ENCODE results near the gene RSF1.

Gene RSF1

GRCh38 chr11:77749232-77749631 is 71.3 kb downstream of the RSF1 start:
- no peak for DNase-seq

DNA sequence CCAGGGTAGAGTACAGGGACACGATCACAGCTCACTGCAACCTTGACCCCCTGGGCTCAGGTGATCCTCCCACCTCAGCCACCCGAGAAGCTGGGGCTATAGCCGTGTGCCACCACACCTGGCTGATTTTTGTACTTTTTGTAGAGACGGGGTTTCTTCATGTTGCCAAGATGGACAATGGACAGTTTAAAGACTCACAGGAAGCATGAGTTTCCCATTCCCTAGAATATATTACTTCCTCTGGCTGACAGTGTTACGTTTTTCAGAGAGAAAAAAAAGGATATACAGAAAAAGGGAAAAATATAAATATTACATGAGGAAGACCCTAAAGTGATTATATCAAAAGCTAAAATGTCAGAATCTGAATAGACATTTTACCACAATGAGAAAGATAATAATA is 72.3 kb downstream of the RSF1 start:
- no peak for DNase-seq

DNA sequence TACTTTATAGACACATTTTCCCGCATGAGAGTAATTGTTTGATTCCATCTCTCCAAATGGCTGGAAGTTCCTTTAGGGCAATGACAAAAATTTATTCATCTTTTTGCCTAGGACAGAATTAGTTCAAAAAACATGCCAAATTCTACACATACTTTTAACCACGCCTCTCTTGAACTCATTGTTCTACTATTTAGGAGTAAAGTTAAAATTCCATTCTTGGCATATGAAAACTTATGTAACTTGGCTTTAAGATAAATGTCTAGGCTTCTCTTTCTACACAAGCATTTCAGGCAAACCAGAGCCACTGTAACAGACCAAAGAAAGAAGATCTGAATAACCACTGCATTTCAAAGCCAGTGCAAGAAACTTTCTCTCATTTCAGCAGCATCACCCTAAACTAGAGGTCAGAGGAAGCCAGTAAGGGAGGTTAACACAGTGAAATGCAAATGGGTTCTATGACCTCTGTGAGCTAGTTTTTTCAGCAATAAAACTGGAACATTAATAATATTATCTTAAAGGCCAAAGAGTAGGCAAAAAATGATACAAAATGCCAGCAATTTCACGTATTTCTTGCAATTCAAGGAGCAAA is 73.0 kb downstream of the RSF1 start:
- DNase-seq, result no peak

- no peak for DNase-seq
Observed at GRCh38 chr11:77736473-77736872, 84.0 kb downstream of the RSF1 start.

GRCh38 chr11:77734890-77735289 is 85.6 kb downstream of the RSF1 start:
- no peak for DNase-seq

DNA sequence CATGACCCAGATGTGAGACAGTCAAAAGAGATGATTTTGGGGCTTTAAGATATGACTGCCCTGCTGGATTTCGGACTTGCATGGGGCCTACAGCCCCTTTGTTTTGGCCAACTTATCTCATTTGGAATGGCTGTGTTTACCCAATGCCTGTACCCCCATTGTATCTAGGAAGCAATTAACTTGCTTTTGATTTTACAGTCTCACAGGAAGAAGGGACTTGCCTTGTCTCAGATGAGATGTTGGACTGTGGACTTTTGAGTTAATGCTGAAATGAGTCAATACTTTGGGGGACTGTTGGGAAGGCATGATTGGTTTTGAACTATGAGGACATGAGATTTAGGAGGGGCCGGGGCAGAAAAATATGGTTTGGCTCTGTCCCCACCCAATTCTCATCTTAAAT is 88.4 kb downstream of the RSF1 start:
- DNase-seq, result no peak

- no peak for DNase-seq
Observed at GRCh38 chr11:77730789-77731188, 89.7 kb downstream of the RSF1 start.

DNA sequence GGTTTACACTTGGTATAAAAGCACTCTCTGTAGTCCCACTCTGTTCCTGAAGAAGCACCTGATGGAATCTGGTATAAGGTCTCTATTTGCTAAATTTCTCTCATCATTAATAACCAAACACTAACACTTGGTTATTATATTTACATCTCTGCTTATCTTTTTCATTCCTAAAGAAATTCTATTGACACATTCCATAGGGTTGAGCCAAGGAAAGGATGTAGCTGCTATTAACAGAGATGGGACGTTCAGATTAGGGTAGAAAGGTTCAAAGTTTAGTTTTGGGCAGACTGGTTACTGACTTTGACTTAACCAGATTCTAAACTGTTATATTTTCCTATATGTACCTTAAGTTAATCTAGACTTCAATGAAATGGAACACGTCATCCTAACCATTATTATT is 91.5 kb downstream of the RSF1 start:
- no peak for DNase-seq

GRCh38 chr11:77728203-77728786 is 92.2 kb downstream of the RSF1 start:
- DNase-seq, result no peak

- no peak for DNase-seq
Observed at GRCh38 chr11:77726524-77726923, 94.0 kb downstream of the RSF1 start.

GRCh38 chr11:77725433-77725832 is 95.1 kb downstream of the RSF1 start:
- DNase-seq, result no peak

GRCh38 chr11:77724636-77725035 is 95.9 kb downstream of the RSF1 start:
- DNase-seq, result no peak

DNA sequence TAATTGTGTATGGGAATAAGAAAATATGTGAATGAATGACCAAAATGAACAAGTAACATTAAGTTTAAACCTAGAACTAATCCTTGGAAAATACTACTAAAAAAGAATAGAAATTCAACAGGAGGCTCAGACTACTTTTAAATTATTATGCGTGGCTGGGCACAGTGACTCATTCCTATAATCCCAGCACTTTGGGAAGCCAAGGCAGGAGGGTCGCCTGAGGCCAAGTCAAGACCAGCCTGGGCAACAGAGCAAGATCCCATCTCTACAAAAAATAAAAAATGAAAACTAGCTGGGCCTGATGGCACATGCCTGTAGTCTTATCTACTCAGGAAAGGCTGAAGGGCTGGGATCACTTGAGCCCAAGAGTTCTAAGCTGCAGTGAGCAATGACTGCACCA is 97.5 kb downstream of the RSF1 start:
- no peak for DNase-seq

- no peak for DNase-seq
Observed at GRCh38 chr11:77710358-77710757, 110.2 kb downstream of the RSF1 start.

GRCh38 chr11:77705876-77706579 is 114.5 kb downstream of the RSF1 start:
- no peak for DNase-seq

DNA sequence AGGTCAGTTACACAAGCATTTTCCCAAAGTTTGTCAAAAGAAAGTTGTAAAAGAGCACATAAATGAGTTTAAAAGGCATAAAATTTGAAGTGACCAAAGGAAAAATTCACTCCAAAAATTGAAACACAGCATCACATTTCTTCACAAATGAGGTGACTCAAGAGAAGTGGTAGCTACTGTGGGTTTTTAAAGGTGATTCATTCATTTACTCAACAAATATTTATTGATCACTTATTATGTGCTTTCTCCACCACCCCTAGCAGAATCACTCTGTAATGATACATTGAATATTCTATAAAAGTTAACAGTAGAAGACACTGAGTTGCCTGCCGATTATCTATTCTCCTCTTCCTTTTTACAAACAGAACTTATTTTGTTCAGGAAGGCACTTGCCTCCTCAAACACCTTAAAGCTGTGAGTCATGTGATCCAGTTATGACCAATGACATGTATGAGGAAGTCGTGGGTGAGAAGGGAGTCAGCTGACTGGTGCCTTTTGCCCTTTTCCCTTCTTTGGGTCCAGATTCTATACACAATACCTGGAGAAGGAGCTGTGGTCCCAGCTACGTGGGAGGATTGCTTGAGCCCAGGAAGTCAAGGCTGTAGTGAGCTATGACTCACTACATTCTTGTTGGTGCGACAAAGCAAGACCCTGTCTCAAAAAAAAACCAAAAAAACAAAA is 115.2 kb downstream of the RSF1 start:
- DNase-seq, result no peak

GRCh38 chr11:77704029-77704428 is 116.5 kb downstream of the RSF1 start:
- no peak for DNase-seq

DNA sequence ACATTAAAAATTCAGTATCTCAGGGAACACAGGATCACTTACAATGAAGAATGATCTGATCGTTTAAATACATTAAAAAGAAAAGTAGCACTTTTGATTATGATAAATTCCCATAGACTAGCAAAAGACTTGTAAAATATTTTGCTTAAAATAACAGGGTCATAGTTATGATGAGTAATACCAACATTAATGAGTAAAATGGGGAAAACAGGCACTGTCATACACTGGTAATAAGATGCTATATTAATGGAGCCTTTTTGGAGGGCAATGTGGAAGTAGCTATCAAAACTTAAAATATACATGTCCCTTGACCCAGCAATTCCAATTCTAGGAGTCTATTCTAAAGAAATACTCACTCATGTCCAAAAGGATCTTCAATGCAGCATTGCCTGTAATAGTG is 121.1 kb downstream of the RSF1 start:
- DNase-seq, result no peak

- no peak for DNase-seq
Observed at GRCh38 chr11:77698896-77699295, 121.6 kb downstream of the RSF1 start.

GRCh38 chr11:77697865-77698264 is 122.7 kb downstream of the RSF1 start:
- DNase-seq, result no peak

GRCh38 chr11:77695417-77695816 is 125.1 kb downstream of the RSF1 start:
- no peak for DNase-seq

DNA sequence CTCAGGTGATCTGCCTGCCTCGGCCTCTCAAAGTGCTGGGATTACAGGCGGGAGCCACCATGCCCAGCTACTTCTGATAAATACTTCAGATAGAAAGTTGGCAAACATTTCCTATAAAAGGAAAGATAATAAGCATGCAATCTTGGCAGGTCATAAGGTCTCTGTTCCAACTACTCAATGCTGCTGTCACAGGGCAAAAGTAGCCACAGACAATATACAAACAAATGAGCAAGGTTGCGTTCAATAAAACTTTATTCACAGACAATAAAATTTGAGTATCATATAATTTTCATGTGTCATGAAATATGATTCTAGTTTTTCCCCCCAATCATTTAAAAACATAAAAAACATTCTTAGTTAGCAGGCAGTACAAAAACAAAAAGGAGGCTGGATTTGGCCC is 129.9 kb downstream of the RSF1 start:
- DNase-seq, result no peak

GRCh38 chr11:77687088-77687487 is 133.4 kb downstream of the RSF1 start:
- no peak for DNase-seq

DNA sequence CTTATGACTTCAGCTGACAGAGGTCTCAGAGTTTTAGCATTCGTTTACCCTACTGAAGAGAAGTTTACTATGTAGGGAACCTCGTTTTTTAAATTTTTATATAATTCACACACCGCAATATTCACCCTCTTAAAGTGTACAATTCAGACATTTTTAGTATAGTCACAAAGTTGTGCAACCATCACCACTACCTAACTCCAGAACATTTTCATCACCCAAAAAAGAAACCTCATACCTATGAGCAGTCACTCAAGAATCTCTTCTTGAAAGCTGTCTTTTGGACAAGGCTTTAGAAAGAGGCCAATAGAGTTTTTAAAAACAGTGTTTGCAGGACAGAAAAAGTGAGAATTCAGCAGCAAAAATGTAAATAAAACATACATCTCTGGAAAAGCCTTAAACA is 143.4 kb downstream of the RSF1 start:
- no peak for DNase-seq
